ENCODE measurements around the gene CBLN4. TPM values are rescaled to one million over a fixed set of nuclear protein-coding genes. Genes with fewer than 3 reads are reported as not detected.

The CBLN4 gene
- not detected for total RNA-seq

- DNase-seq: no peak
Observed at GRCh38 chr20:56005389-56005715, at the start of gene CBLN4. Gene CBLN4, minus strand, starts transcription at chr20:56005519. Its CDS starts 1,348 bp downstream, at chr20:56004171.

- DNase-seq: no peak
Observed at GRCh38 chr20:56043227-56043626, 37.9 kb upstream of the CBLN4 start.

GRCh38 chr20:56032251-56032650 lies 26.9 kb upstream of the CBLN4 start:
- DNase-seq: no peak

DNA sequence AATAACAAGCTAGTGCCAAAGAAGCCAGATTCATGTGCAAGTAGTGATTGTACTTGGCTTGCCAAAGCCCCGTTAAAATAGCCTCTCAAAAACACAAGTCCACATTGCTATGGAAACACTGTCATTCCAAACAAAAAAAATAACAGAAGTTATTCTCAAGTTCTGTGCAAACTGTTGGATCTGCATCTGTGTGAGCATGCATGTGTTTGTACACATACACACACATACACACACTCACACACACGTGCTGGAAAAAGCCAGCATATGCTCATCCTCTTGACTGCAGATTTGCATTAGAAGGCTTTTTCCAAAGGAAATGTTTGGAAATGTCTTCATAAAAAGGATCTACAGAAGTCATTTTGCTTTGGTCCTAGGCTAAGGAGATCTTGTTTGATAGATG lies 13.4 kb upstream of the CBLN4 start:
- DNase-seq: no peak

GRCh38 chr20:56018194-56018593 lies 12.9 kb upstream of the CBLN4 start:
- no peak for DNase-seq

DNA sequence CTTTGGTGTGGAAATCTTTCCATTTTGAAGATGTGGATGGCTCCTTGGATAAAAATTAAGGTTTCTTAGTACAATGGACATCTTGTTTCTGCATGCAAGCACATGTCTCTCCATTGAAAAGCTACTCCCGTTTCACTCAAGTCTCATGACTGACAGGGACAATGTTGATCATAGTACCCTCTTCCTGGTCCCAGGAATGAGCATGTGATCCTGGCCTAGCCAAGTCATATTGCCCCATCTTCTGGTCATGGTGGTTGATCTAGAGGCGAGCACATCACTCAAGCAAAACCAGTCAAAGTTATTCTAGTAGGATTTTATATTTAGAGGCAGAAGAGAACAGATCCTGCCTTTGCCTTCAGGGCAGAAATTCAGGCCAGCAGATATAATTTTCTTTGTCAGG lies 12.2 kb upstream of the CBLN4 start:
- DNase-seq: no peak

- no peak for DNase-seq
Observed at GRCh38 chr20:56014998-56015397, 9.7 kb upstream of the CBLN4 start.

DNA sequence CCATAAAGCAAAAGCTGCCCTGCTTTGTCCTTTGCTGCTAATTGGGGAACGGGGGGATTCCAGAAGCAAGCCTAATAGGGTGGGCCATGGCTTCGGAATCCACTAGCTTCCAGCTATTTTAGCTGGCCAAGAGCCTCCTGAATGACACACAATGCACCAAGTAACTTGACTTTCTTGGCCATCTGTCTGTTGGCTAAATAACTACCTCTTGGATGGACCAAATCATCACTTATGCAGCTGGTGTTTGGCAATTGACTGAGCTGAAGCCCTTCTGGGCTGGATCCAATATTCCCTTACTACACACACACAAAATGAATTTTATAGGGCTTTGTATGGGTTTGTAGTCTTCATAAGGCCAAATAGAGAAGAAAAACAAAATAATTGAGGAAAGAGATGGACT lies 8.8 kb upstream of the CBLN4 start:
- no peak for DNase-seq

DNA sequence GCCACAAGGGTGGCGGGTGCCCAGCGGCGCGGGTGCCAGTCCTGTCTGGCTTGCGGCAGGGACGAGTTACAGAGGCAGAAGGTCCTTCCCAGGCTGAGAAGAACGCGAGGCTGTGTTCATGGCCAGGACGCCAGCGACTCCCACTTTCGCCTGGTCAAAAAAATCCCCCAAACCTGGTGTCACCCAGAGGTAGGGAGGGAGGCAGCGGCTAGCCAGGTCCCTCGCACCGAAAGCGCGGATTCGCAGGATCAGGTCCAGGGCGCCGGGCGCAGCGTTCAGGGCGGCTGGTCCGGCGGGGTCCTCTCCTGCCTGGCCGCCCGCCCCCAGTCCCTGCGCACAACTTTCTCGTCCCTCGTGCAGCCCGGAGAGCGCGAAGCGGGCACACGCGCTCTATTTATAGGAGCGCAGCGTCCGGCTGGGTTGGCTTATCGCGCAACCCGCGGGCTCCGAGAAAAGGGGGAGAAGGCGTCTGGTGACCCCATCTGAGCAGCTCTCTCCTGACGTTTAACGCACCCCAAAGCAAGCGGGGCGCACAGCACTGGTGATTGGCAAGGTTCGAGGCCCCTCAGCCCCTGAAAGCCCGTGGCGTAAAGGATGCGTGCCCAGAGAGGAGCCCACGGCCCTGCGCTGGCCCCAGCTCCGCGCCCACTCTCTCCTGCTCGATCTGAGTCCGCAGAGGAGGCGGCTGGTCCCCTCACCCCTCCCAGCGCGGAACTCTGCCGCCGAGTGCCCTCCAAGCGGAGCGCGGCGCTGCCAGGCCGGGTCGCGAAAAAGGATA lies 519 bp downstream of the CBLN4 start:
- no peak for DNase-seq

- DNase-seq: no peak
Observed at GRCh38 chr20:56004007-56004406, 1.3 kb downstream of the CBLN4 start.

GRCh38 chr20:56002908-56003800 lies 2.2 kb downstream of the CBLN4 start:
- DNase-seq: no peak

DNA sequence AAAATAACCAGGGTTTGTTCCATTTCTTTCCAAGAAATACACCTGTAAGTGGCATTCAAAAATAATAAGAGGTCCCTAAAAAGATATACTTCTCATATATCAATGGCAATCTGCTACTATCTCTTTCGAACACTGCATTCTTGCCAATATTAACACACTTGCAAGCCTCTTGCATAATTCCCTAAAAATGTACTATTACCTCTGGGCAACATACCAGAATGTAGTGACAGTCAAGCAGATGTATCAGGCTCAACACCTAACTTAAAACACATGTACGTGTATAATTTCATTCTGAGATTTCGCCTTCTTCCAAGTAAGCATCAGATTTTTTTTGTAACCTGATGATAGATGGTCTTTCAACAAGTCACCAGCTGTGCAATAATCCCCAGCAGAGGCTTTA lies 3.4 kb downstream of the CBLN4 start:
- DNase-seq: no peak

DNA sequence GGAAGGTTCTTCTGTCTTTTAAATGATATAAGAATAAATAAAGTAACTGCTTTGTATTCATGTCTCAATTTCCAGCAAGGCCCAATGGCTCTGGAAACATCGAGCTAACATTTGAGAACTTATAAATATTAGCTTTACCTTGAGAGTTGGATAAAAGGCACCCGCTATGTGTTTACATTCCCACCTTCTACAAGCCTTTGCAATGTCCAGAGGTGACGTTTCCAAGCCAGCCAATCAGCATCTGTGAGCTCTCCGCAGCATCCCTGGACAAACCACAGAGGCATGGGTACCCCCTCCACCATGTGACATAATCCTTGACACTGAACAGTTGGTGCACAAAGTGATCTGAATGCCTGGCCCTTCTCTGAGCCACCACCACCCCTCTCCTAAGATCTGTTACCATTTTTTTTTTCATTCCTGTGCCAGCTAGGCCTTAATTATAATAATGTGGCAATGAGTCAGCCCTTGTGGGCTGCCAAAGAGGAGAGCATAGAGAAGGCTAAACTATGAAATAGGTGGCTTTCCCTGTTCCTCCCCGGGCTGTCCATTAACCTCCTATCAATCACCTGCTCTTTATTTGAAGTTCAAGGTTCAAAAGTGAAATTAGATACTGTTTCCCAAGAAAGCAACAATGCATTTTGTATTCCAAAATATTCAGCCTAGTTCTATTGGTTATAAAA lies 4.1 kb downstream of the CBLN4 start:
- DNase-seq: no peak

GRCh38 chr20:55978550-55978949 lies 26.8 kb downstream of the CBLN4 start:
- DNase-seq: no peak

- DNase-seq: no peak
Observed at GRCh38 chr20:55977690-55978459, 27.4 kb downstream of the CBLN4 start.

DNA sequence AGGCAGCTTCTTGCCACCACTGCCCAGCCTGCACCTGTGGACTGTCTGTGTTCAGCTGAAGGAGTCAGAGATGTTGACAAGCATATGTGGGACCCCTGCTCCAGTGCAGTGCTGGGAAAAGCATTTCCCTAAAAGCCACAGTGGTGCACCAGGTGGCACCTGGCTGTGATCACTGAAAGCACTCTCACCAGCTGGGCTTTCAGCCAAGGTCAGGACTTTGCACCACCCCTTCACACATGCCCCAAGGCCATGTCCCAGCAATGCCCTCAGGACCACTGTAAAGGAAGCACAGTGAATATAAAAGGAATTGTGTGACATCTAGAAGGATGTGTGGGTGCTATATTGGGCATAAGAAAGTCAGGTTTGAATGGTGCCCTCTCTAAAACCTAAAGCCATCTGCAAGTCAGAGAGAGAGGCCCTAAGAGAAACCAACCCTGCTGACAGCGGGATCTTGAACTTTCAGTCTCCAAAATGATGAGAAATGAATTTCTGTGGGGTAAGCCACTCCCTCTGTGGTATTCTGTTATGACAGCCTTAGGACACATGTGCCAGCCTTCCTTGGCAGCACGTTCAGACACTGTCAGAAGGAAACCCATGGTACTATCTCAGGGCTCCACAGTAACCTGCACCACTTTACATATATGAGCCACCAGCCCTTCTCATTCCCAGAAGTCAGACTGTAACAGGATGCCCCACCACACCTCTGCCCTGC lies 30.7 kb downstream of the CBLN4 start:
- DNase-seq: no peak

DNA sequence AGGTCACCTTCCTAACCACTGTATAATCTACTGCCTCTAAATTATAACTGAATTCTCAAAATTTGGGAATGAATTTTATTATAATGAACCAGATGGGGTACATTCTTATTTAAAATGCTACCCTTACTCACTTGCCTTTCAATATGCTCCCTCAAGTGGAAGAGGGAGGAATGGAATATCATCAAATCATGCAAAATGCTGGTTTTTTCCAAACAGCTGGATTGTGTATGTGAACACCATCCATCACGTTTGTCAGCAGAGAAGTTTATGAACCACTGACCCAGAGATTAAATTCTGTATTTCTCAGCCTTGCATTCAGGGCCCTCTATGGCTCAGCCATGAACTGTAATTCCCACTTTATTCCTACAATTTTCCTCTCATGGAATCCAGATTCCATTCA lies 40.5 kb downstream of the CBLN4 start:
- no peak for DNase-seq

DNA sequence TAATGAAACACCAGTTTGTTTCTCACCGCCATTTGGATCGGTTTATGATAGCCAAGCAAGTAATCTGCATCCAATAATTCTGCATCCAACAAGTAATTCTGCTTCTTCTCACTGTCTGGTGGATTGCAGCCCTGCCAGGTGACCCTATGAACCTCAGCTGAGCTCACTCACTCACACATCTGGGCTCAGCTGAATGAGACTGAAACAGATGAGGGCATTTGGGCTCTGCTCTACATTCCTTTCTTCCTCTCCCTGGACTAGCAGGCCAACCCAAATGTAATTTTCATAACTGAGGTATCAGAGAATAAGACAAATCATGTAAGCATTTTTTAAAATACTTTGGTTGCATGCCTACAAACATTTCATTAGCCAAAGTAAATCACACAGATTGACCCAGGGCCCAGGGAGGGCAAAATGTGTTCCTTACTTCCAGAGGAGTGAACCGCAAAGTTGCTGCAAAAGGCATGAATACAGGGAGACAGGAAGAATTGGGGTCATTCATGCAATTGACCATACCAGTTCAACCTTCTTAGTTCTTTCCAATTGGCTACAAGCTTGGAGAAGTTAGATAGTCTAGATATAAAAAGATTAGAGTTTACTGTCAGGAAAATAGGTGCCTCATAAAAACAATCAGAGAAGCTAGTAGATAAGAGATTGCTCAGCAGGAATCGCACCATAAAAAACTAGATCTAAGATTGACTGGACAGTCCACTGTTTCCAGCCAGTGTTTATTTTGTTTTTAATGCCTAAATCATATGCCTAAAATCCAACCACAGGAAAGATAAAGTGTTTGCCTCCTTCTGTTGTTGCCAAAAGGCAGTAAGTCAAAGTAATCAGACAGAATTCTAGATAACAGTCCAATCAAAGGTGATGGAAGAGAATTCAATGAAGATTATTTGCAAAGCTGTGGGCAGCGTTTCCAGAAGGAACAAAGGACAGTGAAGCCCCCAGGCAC lies 43.7 kb downstream of the CBLN4 start:
- DNase-seq: no peak

DNA sequence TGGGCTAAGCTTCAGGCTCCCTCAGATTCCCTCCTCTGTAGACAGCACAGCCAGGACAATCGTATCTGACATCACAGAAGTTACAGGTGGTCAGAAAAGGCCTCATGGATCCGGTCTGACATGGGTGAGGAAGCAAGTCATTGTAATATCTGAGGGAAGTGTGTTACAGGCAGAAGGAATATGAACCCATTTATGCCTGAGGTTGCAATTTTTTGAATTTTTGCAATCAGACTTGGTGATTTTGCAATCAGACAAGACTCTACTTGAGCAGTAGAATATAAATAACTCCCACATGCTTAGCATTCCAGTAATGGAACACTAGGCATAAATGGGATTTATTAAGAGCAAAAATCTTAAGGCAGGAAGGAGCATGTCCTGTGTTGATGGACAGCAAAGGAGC lies 52.1 kb downstream of the CBLN4 start:
- DNase-seq: no peak

DNA sequence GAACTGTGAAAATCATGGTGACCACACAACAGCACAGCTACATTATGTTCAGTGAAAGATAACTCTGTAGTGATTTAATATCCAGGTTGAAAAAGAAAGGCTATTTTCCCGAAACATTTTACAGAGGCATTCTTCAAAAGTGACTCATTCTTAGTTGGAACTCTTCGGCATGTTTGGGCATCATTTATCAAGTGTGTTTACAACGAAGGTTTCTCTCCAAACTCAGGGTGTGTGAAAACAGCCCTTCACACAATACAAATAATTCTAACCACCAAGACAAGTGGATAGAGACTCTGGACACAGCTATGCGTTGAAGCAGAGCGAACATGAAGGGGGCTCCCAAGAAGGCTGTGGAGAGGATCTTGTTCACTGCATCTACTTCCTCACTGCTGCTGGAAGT lies 57.6 kb downstream of the CBLN4 start:
- no peak for DNase-seq
